Kidney epithelial cell (primary cell): ENCODE results near the gene ELL2. TPM values are rescaled to one million over a fixed set of nuclear protein-coding genes. Genes with fewer than 3 reads are reported as not detected.

ENCODE experiments used
- DNase-seq: peaks from one replicate; pipeline ENCODE4 v3.0.0-alpha.2; 2010; ENCODE audit warnings: low read depth
- H3K27me3 ChIP-seq: 2 replicates; pipeline ENCODE4 v1.6.0; 2011; ENCODE audit warnings: low read length; ENCODE audit not compliant: control insufficient read depth, insufficient read depth
- H3K36me3 ChIP-seq: 2 replicates; pipeline ENCODE4 v1.5.1; 2011; ENCODE audit warnings: low read length; ENCODE audit not compliant: control insufficient read depth, insufficient read depth
- H3K4me3 ChIP-seq: 2 replicates; pipeline ENCODE4 v1.5.1; 2011; ENCODE audit warnings: low read depth, mild to moderate bottlenecking, control low read depth, low read length
- CTCF ChIP-seq: IDR thresholded peaks from 2 replicates; pipeline ENCODE4 v1.5.1; 2011; ENCODE audit warnings: mild to moderate bottlenecking, moderate library complexity, low read length, control low read depth, inconsistent platforms; ENCODE audit not compliant: insufficient read depth, poor library complexity, severe bottlenecking
- total RNA-seq: library from RNA; depleted of rRNA; stranded (reverse); fragments of >200 nt; gene quantifications from 2 replicates; pipeline ENCODE4 v1.2.3, GENCODE V29; 2015

The ELL2 gene
- total RNA-seq, 1 donor from 2014 or later = 14.1 TPM

- no peak overlapping the region for H3K4me3 ChIP-seq
- no peaks in the 10 kb centered on the region for H3K27me3 ChIP-seq
- no peak for DNase-seq
- no peak for TF ChIP-seq CTCF
- no peaks in the 10 kb centered on the region for H3K36me3 ChIP-seq
These were observed 84.9 kb downstream of the ELL2 start for GRCh38 chr5:95876782-95877181.

GRCh38 chr5:95874246-95874645, 87.4 kb downstream of the ELL2 start:
- DNase-seq = no peak
- Histone ChIP-seq H3K36me3 (no peaks in the 10 kb centered on the region), H3K27me3 (no peaks in the 10 kb centered on the region), H3K4me3 (no peak overlapping the region)
- TF ChIP-seq CTCF = no peak

- TF ChIP-seq CTCF = no peak
- DNase-seq = no peak
- H3K27me3 ChIP-seq = no peaks in the 10 kb centered on the region
- no peaks in the 10 kb centered on the region for H3K36me3 ChIP-seq
- no peak overlapping the region for H3K4me3 ChIP-seq
These were observed 88.3 kb downstream of the ELL2 start for GRCh38 chr5:95873351-95873750.

DNA sequence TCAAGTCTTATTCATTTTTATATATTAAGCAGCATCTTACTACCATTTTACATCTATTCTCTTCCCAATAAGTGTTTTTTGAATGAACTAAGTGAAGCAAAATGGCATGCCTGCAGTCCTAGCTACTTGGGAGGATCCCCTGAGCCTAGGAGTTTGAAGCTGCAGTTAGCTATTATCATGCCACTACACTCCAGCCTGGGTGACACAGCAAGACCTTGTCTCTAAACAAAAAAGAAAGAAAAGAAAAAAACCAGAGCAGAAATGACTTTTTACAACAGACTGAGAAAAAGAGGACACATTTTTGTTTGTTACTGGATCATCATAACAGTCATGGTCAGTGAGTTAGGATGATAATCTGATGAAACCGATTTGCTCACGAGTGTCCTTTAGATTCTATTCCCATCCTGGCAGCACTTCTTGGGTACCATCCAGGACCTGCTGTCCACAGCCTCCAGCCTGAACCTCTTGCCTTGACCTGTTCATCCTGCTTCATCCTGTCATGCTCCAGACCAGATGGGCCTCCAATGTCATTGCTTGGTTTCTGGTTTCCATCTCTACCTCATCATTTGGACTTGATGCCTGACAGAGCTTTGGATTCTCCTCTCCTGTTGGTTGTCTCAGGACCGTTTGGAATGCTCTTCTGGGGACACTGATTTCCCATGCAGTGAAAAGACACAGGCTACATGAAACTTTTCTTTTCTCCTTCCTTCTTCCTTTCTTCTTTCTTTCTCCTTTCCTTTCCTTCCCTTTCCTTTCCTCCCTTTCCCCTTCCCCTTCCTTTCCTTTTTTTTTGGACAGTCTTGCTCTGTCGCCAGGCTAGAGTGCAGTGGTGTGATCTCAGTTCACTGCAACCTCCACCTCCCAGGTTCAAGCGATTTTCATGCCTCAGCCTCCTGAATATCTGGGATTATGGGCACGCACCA, 89.0 kb downstream of the ELL2 start:
- TF ChIP-seq CTCF = no peak
- H3K36me3 ChIP-seq = no peaks in the 10 kb centered on the region
- no peaks in the 10 kb centered on the region for H3K27me3 ChIP-seq
- DNase-seq = no peak
- H3K4me3 ChIP-seq = no peak overlapping the region

GRCh38 chr5:95871146-95871806, 90.4 kb downstream of the ELL2 start:
- Histone ChIP-seq H3K36me3 (no peaks in the 10 kb centered on the region), H3K27me3 (no peaks in the 10 kb centered on the region), H3K4me3 (no peak overlapping the region)
- no peak for DNase-seq
- TF ChIP-seq CTCF = no peak
